Osteocyte (in vitro differentiated cells): ENCODE results near the gene ACE. TPM values are rescaled to one million over a fixed set of nuclear protein-coding genes. Genes with fewer than 3 reads are reported as not detected.

Experiments used
- DNase-seq: peaks from one replicate; pipeline ENCODE4 v3.0.0; 2021; ENCODE audit warnings: mixed read lengths; ENCODE audit not compliant: unreplicated experiment; ENCODE audit errors: extremely low spot score
- H3K27ac Mint-ChIP-seq: one replicate; pipeline ENCODE4 v1.8.0; 2021; ENCODE audit warnings: mild to moderate bottlenecking, mixed read lengths; ENCODE audit not compliant: unreplicated experiment
- H3K27me3 Mint-ChIP-seq: one replicate; pipeline ENCODE4 v1.8.0; 2021; ENCODE audit warnings: mixed read lengths; ENCODE audit not compliant: unreplicated experiment
- H3K36me3 Mint-ChIP-seq: one replicate; pipeline ENCODE4 v1.8.0; 2021; ENCODE audit warnings: mixed read lengths; ENCODE audit not compliant: unreplicated experiment
- H3K4me1 Mint-ChIP-seq: one replicate; pipeline ENCODE4 v1.8.0; 2021; ENCODE audit warnings: mixed read lengths; ENCODE audit not compliant: unreplicated experiment
- H3K4me3 Mint-ChIP-seq: one replicate; pipeline ENCODE4 v1.8.0; 2021; ENCODE audit warnings: mild to moderate bottlenecking, moderate library complexity, mixed read lengths; ENCODE audit not compliant: unreplicated experiment
- H3K9me3 Mint-ChIP-seq: one replicate; pipeline ENCODE4 v1.8.0; 2021; ENCODE audit warnings: mixed read lengths; ENCODE audit not compliant: unreplicated experiment
- CTCF ChIP-seq: fragments of 200-600 bp; sonication (generic); IDR thresholded peaks from 2 replicates; pipeline ENCODE4 v1.5.0; 2021; ENCODE audit warnings: antibody characterized with exemption, mild to moderate bottlenecking, moderate library complexity
- total RNA-seq: library from RNA; stranded (reverse); gene quantifications from 2 replicates; pipeline ENCODE4 v1.2.1, GENCODE V29; 2021

The ACE gene
- total RNA-seq, 1 donor from 2014 or later, result 1.1 TPM

GRCh38 chr17:63483038-63483437, 6.2 kb downstream of the ACE start:
- Mint-ChIP-seq H3K27ac (no peak overlapping the region), H3K4me3 (no peak overlapping the region), H3K27me3 (peaks cover 7% of the 10 kb centered on the region), H3K36me3 (no peaks in the 10 kb centered on the region), H3K9me3 (no peaks in the 10 kb centered on the region), H3K4me1 (peaks cover 6% of the 10 kb centered on the region)
- TF ChIP-seq CTCF, result no peak
- DNase-seq, result no peak

GRCh38 chr17:63483655-63484575, 7.1 kb downstream of the ACE start:
- Mint-ChIP-seq H3K27me3 (peaks cover 9% of the 10 kb centered on the region), H3K27ac (no peak overlapping the region), H3K9me3 (no peaks in the 10 kb centered on the region), H3K4me3 (no peak overlapping the region), H3K36me3 (no peaks in the 10 kb centered on the region), H3K4me1 (peaks cover 3% of the 10 kb centered on the region)
- TF ChIP-seq CTCF, result no peak
- DNase-seq, result no peak

GRCh38 chr17:63486317-63487013, 9.6 kb downstream of the ACE start:
- Mint-ChIP-seq H3K9me3 (no peaks in the 10 kb centered on the region), H3K27me3 (peaks cover 20% of the 10 kb centered on the region), H3K27ac (no peak overlapping the region), H3K36me3 (no peaks in the 10 kb centered on the region), H3K4me3 (no peak overlapping the region), H3K4me1 (no peaks in the 10 kb centered on the region)
- TF ChIP-seq CTCF, result no peak
- DNase-seq, result no peak

- no peaks in the 10 kb centered on the region for H3K9me3 Mint-ChIP-seq
- peaks cover 22% of the 10 kb centered on the region for H3K27me3 Mint-ChIP-seq
- H3K36me3 Mint-ChIP-seq, result no peaks in the 10 kb centered on the region
Observed at GRCh38 chr17:63487014-63487339, 10.1 kb downstream of the ACE start.

More at GRCh38 chr17:63487014-63487339, 10.1 kb downstream of the ACE start:
- TF ChIP-seq CTCF, result no peak
- H3K4me1 Mint-ChIP-seq, result no peaks in the 10 kb centered on the region
- H3K27ac Mint-ChIP-seq, result no peak overlapping the region
- no peak overlapping the region for H3K4me3 Mint-ChIP-seq
- no peak for DNase-seq
